H1 (cell line): ENCODE measurements around the gene GREB1. TPM values are rescaled to one million over a fixed set of nuclear protein-coding genes. Genes with fewer than 3 reads are reported as not detected.

ENCODE experiments used
- CHD7 ChIP-seq: fragments of 300-600 bp; sonication (generic); IDR thresholded peaks from 2 replicates; pipeline ENCODE4 v1.7.1; 2012; ENCODE audit warnings: low read length, moderate library complexity, mild to moderate bottlenecking, inconsistent platforms; ENCODE audit not compliant: insufficient replicate concordance
- polyA plus RNA-seq, 7 experiments: library from polyadenylated mRNA; depleted of rRNA in 3 of 7; stranded (reverse) in 5 of 7; unstranded in 2 of 7; fragments of >200 nt in 5 of 7; fragments of 200-250 nt in 2 of 7; gene quantifications; 1 replicate in 5 of 7; 2 replicates in 1 of 7; 4 replicates in 1 of 7; pipeline versions ENCODE4 v1.2.1 to v1.2.3, GENCODE V29; 2011 to 2013; ENCODE audit warnings: missing spikeins in 2 of 7, mixed read lengths in 2 of 7
- total RNA-seq: library from RNA; stranded (reverse); fragmentation: NEBNext Ultra II Directional; extraction: Animal tissue kit (Norgen Biotek cat#: 25700); gene quantifications from 2 replicates; pipeline ENCODE4 v1.2.1, GENCODE V29; 2021
- TF ChIP-seq, protein P1 (sequence below), 3 experiments: IDR thresholded peaks; 1 replicate in 2 of 3; 2 replicates in 1 of 3; pipeline versions ENCODE4 v1.5.1 to v1.6.1; 2011; ENCODE audit warnings: low read length in 3 of 3, mild to moderate bottlenecking in 3 of 3, inconsistent platforms in 2 of 3, low read depth in 1 of 3, moderate library complexity in 1 of 3; ENCODE audit not compliant: insufficient read depth in 1 of 3; ENCODE audit errors: control extremely low read depth in 1 of 3

Gene GREB1
- total and polyA plus RNA-seq, 2 of the 8 experiments (the other 6 are each of a cell fraction or from before 2014, with no cell fraction given), result 7.9 to 43.4 TPM

DNA sequence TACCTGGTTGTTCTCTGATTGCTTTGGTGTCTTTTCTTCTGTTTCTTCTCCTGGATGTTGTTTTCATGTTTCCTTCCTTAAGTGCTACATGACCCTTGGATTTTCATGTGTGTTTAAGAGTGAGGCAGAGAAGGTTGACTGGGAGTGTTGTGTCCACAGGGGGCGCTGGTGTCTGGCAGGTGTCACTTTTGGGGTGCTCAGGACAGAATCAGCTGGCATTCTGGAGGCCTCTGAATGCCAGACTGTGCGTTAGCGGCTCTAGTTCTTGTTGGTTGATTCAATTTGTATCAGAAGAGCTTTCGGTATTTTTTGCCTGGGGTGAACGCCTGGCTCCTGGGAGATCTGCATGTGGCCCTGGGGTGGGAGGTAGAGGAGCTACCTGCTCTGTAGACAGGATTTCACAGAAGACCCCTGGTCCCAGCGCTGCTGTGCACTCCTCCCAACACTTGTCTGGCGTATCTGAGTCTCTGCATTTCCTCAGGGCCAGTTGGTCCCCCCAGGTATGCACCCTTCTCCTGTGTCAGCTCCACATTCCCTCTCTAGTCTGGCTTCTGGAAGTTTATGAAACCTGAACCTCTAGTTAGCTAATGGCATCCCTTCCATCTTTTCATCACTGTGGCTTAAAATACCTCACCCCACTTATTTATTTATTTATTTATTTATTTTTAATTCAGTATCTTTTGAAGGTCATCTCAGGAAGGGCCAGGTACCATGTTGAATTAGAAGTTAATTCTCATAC is 1.1 kb downstream of the GREB1 start (continued):
- TF ChIP-seq CHD7, result peak; percentile 29
- TF ChIP-seq, protein P1, sequence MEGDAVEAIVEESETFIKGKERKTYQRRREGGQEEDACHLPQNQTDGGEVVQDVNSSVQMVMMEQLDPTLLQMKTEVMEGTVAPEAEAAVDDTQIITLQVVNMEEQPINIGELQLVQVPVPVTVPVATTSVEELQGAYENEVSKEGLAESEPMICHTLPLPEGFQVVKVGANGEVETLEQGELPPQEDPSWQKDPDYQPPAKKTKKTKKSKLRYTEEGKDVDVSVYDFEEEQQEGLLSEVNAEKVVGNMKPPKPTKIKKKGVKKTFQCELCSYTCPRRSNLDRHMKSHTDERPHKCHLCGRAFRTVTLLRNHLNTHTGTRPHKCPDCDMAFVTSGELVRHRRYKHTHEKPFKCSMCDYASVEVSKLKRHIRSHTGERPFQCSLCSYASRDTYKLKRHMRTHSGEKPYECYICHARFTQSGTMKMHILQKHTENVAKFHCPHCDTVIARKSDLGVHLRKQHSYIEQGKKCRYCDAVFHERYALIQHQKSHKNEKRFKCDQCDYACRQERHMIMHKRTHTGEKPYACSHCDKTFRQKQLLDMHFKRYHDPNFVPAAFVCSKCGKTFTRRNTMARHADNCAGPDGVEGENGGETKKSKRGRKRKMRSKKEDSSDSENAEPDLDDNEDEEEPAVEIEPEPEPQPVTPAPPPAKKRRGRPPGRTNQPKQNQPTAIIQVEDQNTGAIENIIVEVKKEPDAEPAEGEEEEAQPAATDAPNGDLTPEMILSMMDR (IDR thresholded peaks at IDR 0.05; ENCODE audit: control extremely low read depth in 1 of 3, insufficient read depth in 1 of 3, low read depth in 1 of 3, low read length in 3 of 3), result peak; percentile 76 to 80 (median 77)
- TF ChIP-seq, all 59 proteins: peak for 5
